Activated T-helper 17 cell treated with anti-CD3 and anti-CD28 coated beads, Interleukin-2, amount 50 U/mL, for 72 hours (primary cell): ENCODE measurements around the gene NDC80. TPM values are rescaled to one million over a fixed set of nuclear protein-coding genes. Genes with fewer than 3 reads are reported as not detected.

Experiments
- ATAC-seq: fragments of 150-1000 bp; cut with Tn5 transposase; replicated peaks from 2 replicates; pipeline ENCODE4 v1.10.0; 2021; ENCODE audit warnings: mild to moderate bottlenecking, moderate library complexity
- H3K27ac Mint-ChIP-seq: one replicate; pipeline ENCODE4 v1.8.0; 2022; ENCODE audit warnings: mixed read lengths
- H3K27me3 Mint-ChIP-seq: one replicate; pipeline ENCODE4 v1.8.0; 2022; ENCODE audit warnings: mixed read lengths
- H3K36me3 Mint-ChIP-seq: one replicate; pipeline ENCODE4 v1.8.0; 2022; ENCODE audit warnings: low read depth, mild to moderate bottlenecking, mixed read lengths
- H3K4me1 Mint-ChIP-seq: one replicate; pipeline ENCODE4 v1.8.0; 2022; ENCODE audit warnings: mixed read lengths
- H3K4me3 Mint-ChIP-seq: one replicate; pipeline ENCODE4 v1.8.0; 2022; ENCODE audit warnings: mild to moderate bottlenecking, mixed read lengths
- H3K9me3 Mint-ChIP-seq: one replicate; pipeline ENCODE4 v1.8.0; 2022; ENCODE audit warnings: mixed read lengths
- total RNA-seq, 2 donors: library from RNA; stranded (reverse); gene quantifications; one replicate each; pipeline ENCODE4 v1.2.3, GENCODE V29; 2022

NDC80 gene
- total RNA-seq, 2 donors from 2014 or later, result 64.4 to 68.9 TPM

GRCh38 chr18:2572892-2573291 lies 1.5 kb downstream of the NDC80 start:
- H3K27me3 Mint-ChIP-seq, result no peaks in the 10 kb centered on the region

GRCh38 chr18:2573408-2573807 lies 2.1 kb downstream of the NDC80 start:
- H3K4me1 Mint-ChIP-seq, result peaks cover 20% of the 10 kb centered on the region
- H3K4me3 Mint-ChIP-seq, result peak overlapping the region; percentile 99
- no peaks in the 10 kb centered on the region for H3K9me3 Mint-ChIP-seq
- no peaks in the 10 kb centered on the region for H3K27me3 Mint-ChIP-seq
- peaks cover 74% of the 10 kb centered on the region for H3K36me3 Mint-ChIP-seq
- H3K27ac Mint-ChIP-seq, result peak overlapping the region; percentile 100
- ATAC-seq, result no peak

More at GRCh38 chr18:2572892-2573291, 1.5 kb downstream of the NDC80 start:
- H3K27ac Mint-ChIP-seq, result peak overlapping the region; percentile 100
- peaks cover 25% of the 10 kb centered on the region for H3K4me1 Mint-ChIP-seq
- no peaks in the 10 kb centered on the region for H3K9me3 Mint-ChIP-seq
- H3K36me3 Mint-ChIP-seq, result peaks cover 70% of the 10 kb centered on the region
- ATAC-seq, result no peak
- peak overlapping the region; percentile 99 for H3K4me3 Mint-ChIP-seq

GRCh38 chr18:2587788-2588187 lies 16.4 kb downstream of the NDC80 start:
- peak; percentile 55 for ATAC-seq
- peaks cover 24% of the 10 kb centered on the region for H3K4me1 Mint-ChIP-seq
- H3K27me3 Mint-ChIP-seq, result no peaks in the 10 kb centered on the region
- H3K27ac Mint-ChIP-seq, result no peak overlapping the region
- peaks cover 63% of the 10 kb centered on the region for H3K36me3 Mint-ChIP-seq
- peak overlapping the region; percentile 10 for H3K4me3 Mint-ChIP-seq
- no peaks in the 10 kb centered on the region for H3K9me3 Mint-ChIP-seq

GRCh38 chr18:2588666-2589344 lies 17.4 kb downstream of the NDC80 start:
- Mint-ChIP-seq H3K27me3 (no peaks in the 10 kb centered on the region), H3K27ac (peak overlapping the region; percentile 62), H3K4me3 (peak overlapping the region; percentile 46), H3K9me3 (no peaks in the 10 kb centered on the region), H3K36me3 (peaks cover 68% of the 10 kb centered on the region), H3K4me1 (peaks cover 26% of the 10 kb centered on the region)
- ATAC-seq, result no peak

- H3K27me3 Mint-ChIP-seq, result no peaks in the 10 kb centered on the region
- peak overlapping the region; percentile 61 for H3K4me3 Mint-ChIP-seq
- peak; percentile 65 for ATAC-seq
- H3K4me1 Mint-ChIP-seq, result peaks cover 26% of the 10 kb centered on the region
- no peaks in the 10 kb centered on the region for H3K9me3 Mint-ChIP-seq
- peak overlapping the region; percentile 62 for H3K27ac Mint-ChIP-seq
- H3K36me3 Mint-ChIP-seq, result peaks cover 74% of the 10 kb centered on the region
These were observed 18.1 kb downstream of the NDC80 start for GRCh38 chr18:2589345-2590068.

- no peaks in the 10 kb centered on the region for H3K27me3 Mint-ChIP-seq
- H3K4me3 Mint-ChIP-seq, result peak overlapping the region; percentile 61
- peaks cover 75% of the 10 kb centered on the region for H3K36me3 Mint-ChIP-seq
- no peak for ATAC-seq
- H3K4me1 Mint-ChIP-seq, result peaks cover 26% of the 10 kb centered on the region
- H3K9me3 Mint-ChIP-seq, result no peaks in the 10 kb centered on the region
- peak overlapping the region; percentile 39 for H3K27ac Mint-ChIP-seq
These were observed 18.9 kb downstream of the NDC80 start for GRCh38 chr18:2590303-2590702.

GRCh38 chr18:2597639-2598038 lies 26.3 kb downstream of the NDC80 start:
- Mint-ChIP-seq H3K9me3 (no peaks in the 10 kb centered on the region), H3K4me1 (peaks cover 16% of the 10 kb centered on the region), H3K27ac (no peak overlapping the region), H3K36me3 (peaks cover 78% of the 10 kb centered on the region), H3K27me3 (no peaks in the 10 kb centered on the region), H3K4me3 (no peak overlapping the region)
- no peak for ATAC-seq

GRCh38 chr18:2602844-2603243 lies 31.5 kb downstream of the NDC80 start:
- no peak overlapping the region for H3K4me3 Mint-ChIP-seq

GRCh38 chr18:2606335-2606734 lies 35.0 kb downstream of the NDC80 start:
- no peaks in the 10 kb centered on the region for H3K27me3 Mint-ChIP-seq
- peak overlapping the region; percentile 65 for H3K27ac Mint-ChIP-seq
- H3K9me3 Mint-ChIP-seq, result no peaks in the 10 kb centered on the region
- peaks cover 57% of the 10 kb centered on the region for H3K36me3 Mint-ChIP-seq
- H3K4me1 Mint-ChIP-seq, result peaks cover 19% of the 10 kb centered on the region
- no peak for ATAC-seq
- peak overlapping the region; percentile 14 for H3K4me3 Mint-ChIP-seq

More at GRCh38 chr18:2602844-2603243, 31.5 kb downstream of the NDC80 start:
- Mint-ChIP-seq H3K27ac (no peak overlapping the region), H3K9me3 (no peaks in the 10 kb centered on the region), H3K36me3 (peaks cover 56% of the 10 kb centered on the region), H3K4me1 (peaks cover 24% of the 10 kb centered on the region), H3K27me3 (no peaks in the 10 kb centered on the region)
- ATAC-seq, result peak; percentile 53

- H3K36me3 Mint-ChIP-seq, result peaks cover 72% of the 10 kb centered on the region
- H3K27me3 Mint-ChIP-seq, result no peaks in the 10 kb centered on the region
- no peaks in the 10 kb centered on the region for H3K9me3 Mint-ChIP-seq
- H3K4me3 Mint-ChIP-seq, result no peak overlapping the region
- peaks cover 7% of the 10 kb centered on the region for H3K4me1 Mint-ChIP-seq
- no peak for ATAC-seq
- no peak overlapping the region for H3K27ac Mint-ChIP-seq
These were observed 38.2 kb downstream of the NDC80 start for GRCh38 chr18:2609604-2610003.

GRCh38 chr18:2610549-2610948 lies 39.2 kb downstream of the NDC80 start:
- Mint-ChIP-seq H3K36me3 (peaks cover 81% of the 10 kb centered on the region), H3K4me3 (no peak overlapping the region), H3K4me1 (no peaks in the 10 kb centered on the region), H3K27me3 (no peaks in the 10 kb centered on the region), H3K9me3 (no peaks in the 10 kb centered on the region), H3K27ac (no peak overlapping the region)
- no peak for ATAC-seq

- no peak for ATAC-seq
- H3K9me3 Mint-ChIP-seq, result no peaks in the 10 kb centered on the region
- H3K27me3 Mint-ChIP-seq, result no peaks in the 10 kb centered on the region
- H3K27ac Mint-ChIP-seq, result no peak overlapping the region
- H3K4me3 Mint-ChIP-seq, result no peak overlapping the region
- H3K36me3 Mint-ChIP-seq, result peaks cover 78% of the 10 kb centered on the region
- H3K4me1 Mint-ChIP-seq, result no peaks in the 10 kb centered on the region
These were observed 41.6 kb downstream of the NDC80 start for GRCh38 chr18:2612996-2613395.

GRCh38 chr18:2617401-2617998 lies 46.1 kb downstream of the NDC80 start:
- Mint-ChIP-seq H3K27ac (no peak overlapping the region), H3K4me1 (no peaks in the 10 kb centered on the region), H3K9me3 (no peaks in the 10 kb centered on the region), H3K27me3 (no peaks in the 10 kb centered on the region), H3K36me3 (peaks cover 38% of the 10 kb centered on the region), H3K4me3 (no peak overlapping the region)
- no peak for ATAC-seq

GRCh38 chr18:2618009-2618408 lies 46.7 kb downstream of the NDC80 start:
- H3K4me1 Mint-ChIP-seq, result no peaks in the 10 kb centered on the region
- H3K9me3 Mint-ChIP-seq, result no peaks in the 10 kb centered on the region
- H3K27ac Mint-ChIP-seq, result no peak overlapping the region
- ATAC-seq, result no peak
- H3K4me3 Mint-ChIP-seq, result no peak overlapping the region
- no peaks in the 10 kb centered on the region for H3K27me3 Mint-ChIP-seq
- H3K36me3 Mint-ChIP-seq, result peaks cover 33% of the 10 kb centered on the region

GRCh38 chr18:2625217-2625616 lies 53.9 kb downstream of the NDC80 start:
- Mint-ChIP-seq H3K4me3 (no peak overlapping the region), H3K9me3 (no peaks in the 10 kb centered on the region), H3K36me3 (no peaks in the 10 kb centered on the region), H3K27me3 (no peaks in the 10 kb centered on the region), H3K4me1 (peaks cover 12% of the 10 kb centered on the region), H3K27ac (peak overlapping the region; percentile 70)
- ATAC-seq, result no peak
